ENCODE data around the gene NARF.
A peak's percentile ranks its signal among the peaks of the same experiment; 100 is the strongest.

NARF gene

DNA sequence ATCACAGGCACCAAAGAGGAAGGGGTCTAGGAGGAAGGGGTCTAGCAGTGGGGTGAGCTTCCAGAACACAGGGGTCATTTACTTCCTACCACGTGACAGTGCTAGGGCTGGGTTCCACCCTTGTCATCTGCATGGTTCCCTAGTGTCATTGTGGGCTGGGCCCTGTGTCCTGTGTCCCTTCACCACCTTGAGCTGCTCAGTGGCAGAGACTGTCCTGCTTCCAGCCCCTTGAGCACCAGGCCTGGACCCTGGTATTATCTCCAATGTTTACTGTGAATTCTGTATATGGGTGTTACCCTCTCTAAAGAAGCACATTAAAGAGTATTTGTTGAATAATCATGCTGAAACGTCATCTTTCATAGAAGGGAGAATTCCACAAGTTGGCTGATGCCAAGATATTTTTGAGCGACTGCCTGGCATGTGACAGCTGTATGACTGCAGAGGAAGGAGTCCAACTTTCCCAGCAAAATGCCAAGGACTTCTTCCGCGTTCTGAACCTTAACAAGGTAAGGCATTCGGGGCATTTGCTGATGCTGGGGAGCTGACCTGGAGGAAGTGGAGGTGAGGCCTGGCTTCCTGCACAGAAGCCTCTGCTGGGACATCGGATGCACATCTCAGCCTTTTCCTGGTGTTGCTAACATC lies 5.5 kb downstream of the NARF start:
- no peak for DNase-seq (ENCODE audit: low read depth, low spot score)
- H3K4me3 ChIP-seq (ENCODE audit: low read length) = no peak overlapping the region

DNA sequence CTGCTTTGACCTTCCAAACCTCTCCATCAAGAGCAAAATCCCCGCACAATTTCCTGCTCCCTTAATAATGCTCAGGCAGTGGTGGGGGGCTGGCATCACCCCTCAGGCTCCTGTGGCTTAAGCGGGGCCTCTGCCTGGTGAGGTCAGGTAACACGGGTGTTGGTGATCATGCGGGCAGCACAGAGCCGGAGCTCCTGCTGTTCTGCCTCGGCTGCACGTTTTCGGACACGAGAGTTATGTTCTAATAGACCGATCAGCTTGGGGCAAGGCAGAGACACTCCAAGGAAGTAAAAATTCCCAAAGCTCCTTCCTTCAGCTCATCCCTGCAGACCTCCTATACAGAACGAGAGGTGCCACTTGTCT lies 6.0 kb downstream of the NARF start:
- DNase-seq (ENCODE audit: low read depth, low spot score) = no peak

DNA sequence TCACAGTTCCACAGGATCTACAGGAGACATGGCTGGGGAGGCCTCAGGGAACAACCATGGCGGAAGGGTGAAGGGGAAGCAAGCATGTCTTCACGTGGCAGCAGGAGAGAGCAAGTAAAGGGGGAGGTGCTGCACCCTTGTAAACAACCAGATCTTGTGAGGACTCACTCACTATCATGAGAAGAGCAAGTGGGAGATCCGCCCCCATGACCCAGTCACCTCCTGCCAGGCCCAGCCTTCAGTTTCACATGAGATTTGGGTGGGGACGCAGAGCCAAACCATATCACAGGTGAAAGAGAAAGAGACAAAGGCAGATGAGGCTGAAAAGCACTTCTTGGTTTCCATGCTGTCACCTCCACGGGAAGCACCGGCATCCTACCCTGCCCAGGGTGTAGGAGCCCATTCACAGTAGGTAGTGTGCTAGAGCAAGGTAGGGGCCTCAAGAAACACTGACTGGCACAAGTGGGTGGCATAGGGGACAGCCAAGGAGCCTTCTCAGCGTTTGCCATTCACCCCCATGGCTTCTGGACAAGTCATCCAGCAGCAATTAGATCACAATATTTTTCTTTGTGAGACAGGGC lies 6.6 kb downstream of the NARF start:
- no peak for DNase-seq (ENCODE audit: low read depth, low spot score)

More for the DNA sequence above, 6.0 kb downstream of the NARF start:
- no peak overlapping the region for H3K4me3 ChIP-seq (ENCODE audit: low read length)

DNA sequence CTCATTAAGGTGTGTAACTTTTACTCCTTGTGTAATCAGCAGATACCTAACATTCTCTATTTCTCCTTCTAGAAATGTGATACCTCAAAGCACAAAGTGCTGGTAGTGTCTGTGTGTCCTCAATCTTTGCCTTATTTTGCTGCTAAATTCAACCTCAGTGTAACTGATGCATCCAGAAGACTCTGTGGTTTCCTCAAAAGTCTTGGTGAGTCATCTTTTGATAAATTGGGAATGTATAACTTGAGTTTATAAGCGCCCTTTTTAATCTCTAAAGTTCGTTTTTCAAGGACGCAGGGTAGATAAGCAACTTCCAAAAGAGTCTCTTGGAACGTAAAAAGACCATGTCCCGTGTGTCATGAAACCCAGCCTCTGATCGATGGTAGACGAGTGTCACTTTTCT lies 10.2 kb downstream of the NARF start:
- no peak overlapping the region for H3K4me3 ChIP-seq (ENCODE audit: low read length)

More for the DNA sequence above, 6.6 kb downstream of the NARF start:
- no peak overlapping the region for H3K4me3 ChIP-seq (ENCODE audit: low read length)

DNA sequence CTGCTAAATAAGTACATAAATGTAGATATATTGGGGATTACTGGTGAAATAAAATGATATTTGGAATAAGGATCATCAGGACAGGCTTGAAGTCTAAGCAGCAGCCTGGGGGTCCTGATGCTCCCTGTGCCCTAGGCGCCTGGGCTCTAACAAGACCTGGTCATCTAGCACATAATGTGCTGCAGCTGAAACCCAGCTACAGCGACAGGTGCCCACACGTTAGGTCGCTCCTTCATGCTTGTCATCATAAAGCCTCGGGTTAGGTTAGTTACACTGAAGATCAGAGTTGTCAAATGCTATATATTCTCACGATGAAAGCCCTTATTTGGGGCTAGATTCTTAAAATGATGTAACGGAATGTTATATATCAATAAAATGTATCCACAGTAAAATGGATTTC lies 11.5 kb downstream of the NARF start:
- no peak overlapping the region for H3K4me3 ChIP-seq (ENCODE audit: low read length)
- no peak for DNase-seq (ENCODE audit: low read depth, low spot score)

More for the DNA sequence above, 10.2 kb downstream of the NARF start:
- DNase-seq (ENCODE audit: low read depth, low spot score) = no peak

DNA sequence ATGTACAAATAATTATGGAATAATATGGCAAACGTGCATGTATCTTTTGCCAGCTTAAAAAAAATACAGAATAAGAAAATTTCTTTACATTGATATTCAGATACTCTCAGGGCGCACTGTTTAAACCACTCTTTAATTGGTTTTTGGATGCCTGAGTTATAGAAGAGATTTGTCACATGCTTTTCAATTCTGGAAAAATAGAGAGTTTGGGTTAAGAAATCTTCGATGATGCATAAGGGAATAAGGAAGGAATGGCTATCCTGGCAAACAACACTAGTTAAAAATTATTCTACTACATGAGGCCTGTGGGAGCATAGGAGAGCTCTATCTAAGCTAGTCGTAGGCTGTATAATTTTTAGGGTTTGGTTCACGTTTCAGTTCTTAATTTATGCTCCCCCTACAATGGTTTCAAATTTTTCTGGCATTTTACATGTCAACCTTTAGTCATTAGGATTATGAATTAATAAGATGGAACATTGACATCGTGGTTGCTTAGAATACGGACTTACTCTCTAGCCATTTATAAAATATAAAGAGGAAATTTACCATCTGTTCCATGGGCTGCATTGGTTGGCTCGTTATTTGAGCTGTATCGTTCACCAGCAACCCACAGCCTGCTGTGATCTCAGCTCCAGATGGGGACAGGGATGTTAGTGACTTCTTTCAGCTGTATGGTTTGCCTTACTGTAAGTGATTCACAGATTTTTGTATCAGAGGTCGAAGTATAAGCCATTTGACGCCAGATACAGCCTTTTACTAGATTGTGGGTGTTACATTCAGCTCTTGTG lies 15.9 kb downstream of the NARF start:
- H3K4me3 ChIP-seq (ENCODE audit: low read length) = no peak overlapping the region
- no peak for DNase-seq (ENCODE audit: low read depth, low spot score)

DNA sequence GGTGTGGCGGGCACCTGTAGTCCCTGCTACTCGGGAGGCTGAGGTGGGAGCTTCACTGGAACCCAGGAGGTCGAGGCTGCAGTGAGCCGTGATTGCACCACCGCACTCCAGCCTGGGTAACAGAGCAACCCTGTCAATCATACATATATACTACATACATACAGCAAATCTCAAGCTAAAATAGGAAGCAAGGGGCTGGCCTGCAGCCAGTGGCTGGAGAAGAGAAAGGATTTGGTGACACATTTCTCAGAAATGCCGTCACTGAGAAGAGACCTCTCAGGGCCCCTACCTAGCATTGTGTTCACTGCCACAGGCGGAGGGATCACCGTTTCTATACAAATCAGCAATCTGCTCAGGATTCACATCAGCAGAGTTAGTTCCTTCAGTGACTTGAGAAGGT lies 16.9 kb downstream of the NARF start:
- DNase-seq (ENCODE audit: low read depth, low spot score) = no peak
- H3K4me3 ChIP-seq (ENCODE audit: low read length) = no peak overlapping the region

DNA sequence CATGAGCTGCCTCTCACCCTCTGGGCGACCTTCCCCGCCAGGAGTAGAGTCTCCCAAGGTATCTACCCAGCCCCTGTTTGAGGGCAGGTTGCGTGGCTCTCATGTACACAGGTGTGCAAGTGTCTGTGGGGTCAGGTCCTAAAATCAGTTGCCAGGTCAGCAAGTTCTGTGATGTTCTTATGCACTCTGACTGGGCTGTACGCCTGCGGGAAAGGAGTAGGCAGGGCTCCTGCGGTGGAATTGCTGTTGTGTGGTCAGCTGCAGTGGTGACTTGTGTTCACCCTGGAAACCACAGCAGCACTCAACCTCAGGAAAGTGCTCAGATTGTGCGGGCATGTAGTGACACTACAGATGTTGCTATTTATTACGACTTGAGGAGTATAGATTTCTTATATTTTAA lies 19.4 kb downstream of the NARF start:
- peak; percentile 19 for DNase-seq (ENCODE audit: low read depth, low spot score)
- no peak overlapping the region for H3K4me3 ChIP-seq (ENCODE audit: low read length)

DNA sequence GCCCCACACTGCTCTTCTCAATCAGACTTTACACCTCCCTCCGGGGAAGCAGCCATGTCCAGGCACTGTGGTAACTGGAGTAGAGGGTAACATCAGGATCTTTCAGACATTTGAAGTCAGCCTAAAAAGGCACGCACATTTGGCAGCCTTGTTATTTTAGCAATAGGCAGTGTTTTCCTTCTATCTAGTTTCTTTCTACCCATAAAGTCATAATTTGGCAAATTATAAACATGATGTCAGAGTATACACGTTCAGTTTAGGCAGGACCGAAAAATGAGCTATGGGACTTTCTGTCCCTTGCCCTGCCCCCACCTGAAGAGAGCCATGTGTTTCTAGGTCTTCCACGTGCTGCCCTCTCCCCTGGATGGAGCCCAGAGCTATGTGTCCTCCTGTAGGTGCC lies 21.1 kb downstream of the NARF start:
- no peak overlapping the region for H3K4me3 ChIP-seq (ENCODE audit: low read length)
- no peak for DNase-seq (ENCODE audit: low read depth, low spot score)

DNA sequence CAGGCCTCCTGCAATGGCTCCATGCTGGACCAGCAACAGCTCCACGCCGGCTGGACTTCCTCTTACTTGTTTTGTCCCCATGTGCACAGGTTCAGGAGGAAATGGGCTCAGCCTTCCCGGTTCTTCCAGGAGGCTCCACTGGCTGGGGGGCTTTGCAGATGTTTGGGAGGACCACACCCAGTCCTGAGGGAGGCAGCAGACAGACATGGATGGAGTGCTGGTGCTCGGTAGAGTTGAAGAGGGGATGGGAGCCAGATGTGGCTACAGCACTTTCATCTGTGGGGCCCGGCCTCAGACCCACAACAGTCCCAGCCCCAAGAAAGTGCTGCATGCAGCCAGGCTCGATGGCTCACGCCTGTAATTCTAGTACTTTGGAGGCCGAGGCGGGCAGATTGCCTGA lies 21.8 kb downstream of the NARF start:
- no peak for DNase-seq (ENCODE audit: low read depth, low spot score)
- no peak overlapping the region for H3K4me3 ChIP-seq (ENCODE audit: low read length)

DNA sequence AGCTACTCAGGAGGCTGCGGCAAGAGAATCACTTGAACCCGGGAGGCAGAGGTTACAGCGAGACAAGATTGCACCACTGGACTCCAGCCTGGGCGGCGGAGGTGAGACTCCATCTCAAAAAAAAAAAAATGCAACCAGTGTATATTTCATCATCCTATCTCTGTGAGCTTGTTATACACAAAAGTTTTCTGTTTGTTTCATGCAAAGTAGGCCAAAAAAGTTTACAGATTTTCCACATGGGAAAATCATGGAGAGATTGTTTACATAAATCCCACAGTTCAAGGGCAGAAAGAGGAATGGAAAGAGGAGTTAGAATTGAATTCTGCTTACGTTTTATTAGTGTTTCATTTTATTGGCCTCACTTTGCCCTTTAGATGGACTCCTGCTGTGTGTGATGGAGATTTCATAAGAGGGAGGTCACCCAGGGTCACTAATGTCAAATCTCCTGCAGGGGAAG lies 24.7 kb downstream of the NARF start:
- no peak for DNase-seq (ENCODE audit: low read depth, low spot score)

DNA sequence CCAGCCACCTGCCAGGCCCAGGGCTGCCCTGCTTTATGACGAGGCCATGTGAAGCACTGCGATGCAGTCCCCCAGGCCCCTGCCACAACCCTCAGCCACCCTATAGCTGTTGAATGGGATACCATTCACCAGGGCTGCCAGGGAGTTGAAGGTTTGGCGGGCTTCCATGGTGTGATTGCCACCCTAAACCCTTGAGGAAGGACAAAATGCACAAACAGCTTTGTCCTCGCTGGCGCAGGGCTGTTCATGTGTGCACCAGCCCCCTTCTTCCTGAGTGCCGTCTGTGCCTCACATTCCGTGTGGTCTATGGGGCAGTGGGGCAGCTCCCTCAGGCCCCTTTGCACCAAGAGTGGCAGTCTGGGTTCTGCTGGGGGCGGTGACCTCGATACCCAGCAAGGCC lies 25.3 kb downstream of the NARF start:
- no peak overlapping the region for H3K4me3 ChIP-seq (ENCODE audit: low read length)
- no peak for DNase-seq (ENCODE audit: low read depth, low spot score)

More for the DNA sequence above, 24.7 kb downstream of the NARF start:
- no peak overlapping the region for H3K4me3 ChIP-seq (ENCODE audit: low read length)

DNA sequence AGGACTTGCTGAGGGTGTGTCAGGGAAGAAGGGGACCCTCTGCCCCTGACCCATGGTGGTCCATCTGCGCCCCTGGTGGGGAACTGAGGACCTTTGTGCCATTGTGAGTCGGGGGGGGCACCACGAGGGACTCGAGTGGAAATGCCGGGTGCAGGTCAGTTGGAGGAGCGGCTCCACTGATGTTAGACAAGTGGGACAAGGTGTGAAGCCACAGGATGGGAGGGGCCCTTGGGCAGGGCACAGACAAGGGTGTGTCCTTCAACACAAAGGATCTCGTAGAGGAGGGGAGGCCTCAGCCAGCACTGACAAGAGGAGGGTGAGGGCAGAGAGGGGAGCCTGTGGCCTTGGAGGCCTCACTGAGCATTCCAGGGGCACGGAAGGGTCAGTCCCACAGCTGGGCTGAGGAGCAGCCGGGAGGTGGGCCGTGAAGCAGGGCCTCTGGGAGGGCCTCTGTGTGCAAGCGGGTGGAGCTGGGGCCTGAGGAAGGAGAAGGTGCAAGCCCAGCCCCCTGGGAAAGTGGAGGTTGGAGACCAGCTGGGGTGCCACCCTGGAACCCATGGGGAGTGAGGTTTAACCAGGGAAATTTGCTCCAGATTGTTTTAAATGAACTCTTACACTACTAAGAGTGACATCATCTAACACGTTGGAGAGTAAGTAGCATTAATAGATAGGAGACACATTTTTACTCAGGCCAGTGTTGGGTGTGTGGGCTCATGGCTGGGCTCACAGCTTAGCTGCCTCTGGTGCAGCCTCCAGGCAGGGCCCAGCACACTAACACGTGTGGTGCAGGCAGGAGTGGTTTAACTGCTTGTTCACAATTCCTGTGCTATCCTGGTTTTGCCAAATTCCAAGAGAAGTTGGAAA lies 27.9 kb downstream of the NARF start:
- DNase-seq (ENCODE audit: low read depth, low spot score) = no peak
- no peak overlapping the region for H3K4me3 ChIP-seq (ENCODE audit: low read length)

DNA sequence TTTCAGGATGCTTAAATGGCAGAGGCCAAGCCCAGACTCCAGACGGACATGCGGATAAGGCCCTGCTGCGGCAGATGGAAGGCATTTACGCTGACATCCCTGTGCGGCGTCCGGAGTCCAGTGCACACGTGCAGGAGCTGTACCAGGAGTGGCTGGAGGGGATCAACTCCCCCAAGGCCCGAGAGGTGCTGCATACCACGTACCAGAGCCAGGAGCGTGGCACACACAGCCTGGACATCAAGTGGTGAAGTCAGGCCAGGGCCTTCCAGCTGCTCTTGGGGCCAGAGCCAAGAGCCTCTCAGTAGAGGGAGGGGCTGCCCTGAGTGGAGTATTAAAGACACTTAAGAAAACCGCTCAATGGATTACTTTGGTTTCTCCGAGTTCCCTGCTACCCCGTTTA lies 29.4 kb downstream of the NARF start:
- DNase-seq (ENCODE audit: low read depth, low spot score) = no peak

DNA sequence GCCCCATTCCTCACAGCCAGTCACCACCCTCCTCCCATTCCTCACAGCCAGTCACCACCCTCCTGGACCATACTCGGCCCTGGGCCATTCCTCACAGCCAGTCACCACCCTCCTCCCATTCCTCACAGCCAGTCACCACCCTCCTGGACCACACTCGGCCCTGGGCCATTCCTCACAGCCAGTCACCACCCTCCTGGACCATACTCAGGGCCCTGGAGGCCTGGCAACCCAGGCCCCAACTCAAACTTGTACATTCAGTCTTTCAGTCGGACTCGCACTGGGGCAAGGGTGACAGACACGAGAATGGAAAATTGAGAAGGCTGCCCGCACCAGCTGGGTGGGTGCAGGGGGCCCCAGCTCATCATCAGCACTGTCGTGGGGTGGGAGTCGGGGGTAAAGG lies 30.6 kb downstream of the NARF start:
- DNase-seq (ENCODE audit: low read depth, low spot score) = no peak
- no peak overlapping the region for H3K4me3 ChIP-seq (ENCODE audit: low read length)

More for the DNA sequence above, 29.4 kb downstream of the NARF start:
- H3K4me3 ChIP-seq (ENCODE audit: low read length) = no peak overlapping the region

DNA sequence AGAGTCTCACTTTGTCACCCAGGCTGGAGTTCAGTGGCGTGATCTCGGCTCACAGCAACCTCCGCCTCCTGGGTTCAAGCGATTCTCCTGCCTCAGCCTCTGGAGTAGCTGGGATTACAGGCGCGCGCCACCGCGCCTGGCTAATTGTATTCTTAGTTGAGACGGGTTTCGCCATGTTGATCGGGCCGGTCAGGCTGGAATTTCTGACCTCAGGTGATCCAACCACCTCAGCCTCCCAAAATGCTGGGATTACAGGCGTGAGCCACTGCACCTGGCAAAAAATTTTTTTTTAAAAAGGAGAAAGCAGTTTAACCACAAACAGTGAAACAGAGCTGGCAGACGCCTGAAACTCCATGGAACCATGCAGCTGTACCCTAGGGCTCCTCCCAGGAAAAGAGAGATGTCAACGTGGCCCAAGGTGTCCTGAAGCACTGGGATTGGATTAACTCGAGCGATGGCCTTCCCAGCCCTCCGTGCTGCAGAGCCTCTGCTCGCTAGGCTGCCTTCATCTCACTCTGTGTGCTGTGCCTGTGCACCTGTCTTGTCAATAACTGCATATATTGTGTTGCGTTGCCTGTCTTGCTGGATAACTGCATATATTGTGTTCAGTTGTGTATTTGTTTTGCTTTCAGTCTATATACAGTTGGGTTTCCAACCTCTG lies 31.4 kb downstream of the NARF start:
- no peak overlapping the region for H3K4me3 ChIP-seq (ENCODE audit: low read length)
- no peak for DNase-seq (ENCODE audit: low read depth, low spot score)

DNA sequence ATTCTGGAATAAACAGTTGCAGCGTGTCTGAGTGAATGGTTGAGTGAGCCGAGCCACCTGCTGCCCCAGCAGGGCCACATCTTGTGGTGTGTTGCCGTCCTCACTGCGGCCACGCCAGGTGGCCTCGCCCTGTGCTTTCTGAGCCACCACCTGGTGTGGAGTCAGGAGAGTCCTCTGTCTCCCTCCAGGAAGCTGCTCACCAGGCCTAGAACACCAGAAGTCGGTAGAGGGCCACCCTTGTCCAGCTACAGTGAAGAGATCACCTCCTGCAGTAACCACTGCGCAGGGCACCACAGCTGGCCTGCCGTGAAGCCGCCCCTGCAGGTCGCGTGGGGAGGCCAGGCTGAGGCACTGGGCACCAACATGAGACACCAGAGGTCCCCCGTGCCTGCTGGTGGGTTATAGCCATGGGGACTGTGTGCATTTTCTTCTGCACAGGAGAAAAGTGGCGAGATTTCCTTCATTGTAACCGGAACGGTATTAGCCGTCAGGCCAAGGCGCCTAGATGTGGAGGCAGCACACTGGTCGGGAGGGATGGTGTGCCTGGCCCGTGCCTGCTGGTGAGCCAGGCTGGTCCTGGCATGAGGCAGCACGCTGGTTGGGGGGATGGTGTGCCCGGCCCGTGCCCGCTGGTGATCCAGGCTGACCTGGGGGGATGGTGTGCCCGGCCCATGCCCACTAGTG lies 32.1 kb downstream of the NARF start:
- DNase-seq (ENCODE audit: low read depth, low spot score) = no peak
- no peak overlapping the region for H3K4me3 ChIP-seq (ENCODE audit: low read length)

DNA sequence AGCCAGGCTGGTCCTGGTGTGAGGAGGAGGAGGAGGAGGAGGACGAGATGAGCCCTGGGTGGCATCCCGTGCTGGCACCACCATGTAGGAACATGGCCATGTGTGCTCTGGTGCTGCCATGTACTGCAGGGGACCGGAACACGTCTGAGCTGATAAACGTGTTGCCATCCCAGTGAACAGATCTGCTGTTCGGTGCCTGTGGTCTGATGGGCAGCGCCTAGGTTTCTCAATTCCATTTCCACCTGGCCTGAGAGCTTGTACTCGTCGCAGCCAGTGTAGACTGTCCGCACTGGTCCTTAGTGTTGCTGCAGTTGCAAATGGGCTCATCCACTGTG lies 32.6 kb downstream of the NARF start:
- H3K4me3 ChIP-seq (ENCODE audit: low read length) = no peak overlapping the region

DNA sequence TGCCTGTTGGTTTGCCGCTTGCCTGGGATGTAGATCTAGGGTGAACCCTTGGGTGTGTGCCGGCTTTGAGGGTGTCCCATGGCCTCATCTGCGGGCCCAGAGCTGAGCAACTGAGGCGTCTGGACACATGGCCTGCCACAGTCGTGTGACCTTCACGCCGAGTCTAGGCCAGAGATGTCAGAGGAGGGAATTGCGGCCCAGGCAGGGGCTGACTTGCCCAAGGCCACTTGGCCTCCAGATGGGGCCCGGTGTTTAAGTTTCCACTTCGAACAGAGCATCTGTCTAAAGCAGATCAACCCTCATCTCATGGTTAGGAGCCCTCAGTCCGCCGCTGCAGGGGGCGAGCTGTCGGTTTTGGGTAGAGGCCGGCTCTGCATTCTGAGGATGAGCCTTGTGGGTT lies 33.0 kb downstream of the NARF start:
- no peak overlapping the region for H3K4me3 ChIP-seq (ENCODE audit: low read length)
- no peak for DNase-seq (ENCODE audit: low read depth, low spot score)

More for the DNA sequence above, 32.6 kb downstream of the NARF start:
- DNase-seq (ENCODE audit: low read depth, low spot score) = no peak
